Measurements from ENCODE around the gene IGF1R. TPM values are rescaled to one million over a fixed set of nuclear protein-coding genes. Genes with fewer than 3 reads are reported as not detected.

Gene IGF1R
- total RNA-seq, 1 experiment from 2014 or later, result 16.3 TPM

- no peaks in the 10 kb centered on the region for H3K27me3 ChIP-seq (ENCODE audit: insufficient read depth, low read length)
- CTCF ChIA-PET, result no interaction called here
- TF ChIP-seq ZFX (IDR thresholded peaks at IDR 0.05) (no peak), ZBTB33 (IDR thresholded peaks at IDR 0.05; ENCODE audit: extremely low read depth, insufficient replicate concordance, low read length) (no peak), EZH2 (IDR thresholded peaks at IDR 0.05) (no peak), EZH2phosphoT487 (IDR thresholded peaks at IDR 0.05; ENCODE audit: borderline replicate concordance) (no peak), REST (IDR thresholded peaks at IDR 0.05; ENCODE audit: low read depth) (no peak), JUND (IDR thresholded peaks at IDR 0.05) (no peak), FOSL1 (IDR thresholded peaks at IDR 0.05; ENCODE audit: low read depth) (no peak), RAD21 (IDR thresholded peaks at IDR 0.05; ENCODE audit: low read depth) (no peak)
- no peaks in the 10 kb centered on the region for H3K4me1 ChIP-seq (ENCODE audit: control insufficient read depth in 1 of 2, insufficient read depth in 2 of 2, low read length in 2 of 2)
- H2AFZ ChIP-seq (ENCODE audit: low read depth, low read length, poor library complexity, severe bottlenecking), result no peak overlapping the region
- ATAC-seq (no peak), DNase-seq (ENCODE audit: low read depth, low spot score) (no peak)
- POLR2A ChIA-PET, result no interaction called here
- H3K4me2 ChIP-seq (ENCODE audit: low read length), result no peak overlapping the region
- no peak overlapping the region for H3K9ac ChIP-seq (ENCODE audit: low read length)
- no peaks in the 10 kb centered on the region for H3K9me3 ChIP-seq (ENCODE audit: control insufficient read depth in 1 of 2, insufficient read depth in 1 of 2, low read depth in 1 of 2, low read length in 2 of 2)
- no peaks in the 10 kb centered on the region for H3K79me2 ChIP-seq (ENCODE audit: insufficient read depth, low read length)
- H3K4me3 ChIP-seq (replicated peaks in 1 of 2; ENCODE audit: low read depth in 1 of 2, low read length in 2 of 2), result no peak overlapping the region
- H3K36me3 ChIP-seq (ENCODE audit: control insufficient read depth in 1 of 2, insufficient read depth in 2 of 2, low read length in 2 of 2), result no peaks in the 10 kb centered on the region
- no peak overlapping the region for H3K27ac ChIP-seq (ENCODE audit: low read depth, low read length)
- no TSS peak for BruUV-seq (replicated peaks)
- no peaks in the 10 kb centered on the region for H4K20me1 ChIP-seq (ENCODE audit: insufficient read depth)
- no peaks in the 10 kb centered on the region for H3K9me2 ChIP-seq (ENCODE audit: insufficient read depth)
- intact Hi-C loops (cut with micrococcal nuclease), result no loop called here
- RAD21 ChIA-PET (ENCODE audit: low non-redundant PET in 1 of 2, low total read pairs in 2 of 2, uncharacterized antibody in 2 of 2, unreplicated experiment in 2 of 2), result no interaction called here
Observed at GRCh38 chr15:98735304-98735703, 87.0 kb downstream of the IGF1R start.
